ENCODE data around the gene TTLL11. TPM values are rescaled to one million over a fixed set of nuclear protein-coding genes. Genes with fewer than 3 reads are reported as not detected.

TTLL11 gene
- total RNA-seq, 4 donors from 2014 or later = 7.2 to 12.1 (median 9.9) TPM

DNA sequence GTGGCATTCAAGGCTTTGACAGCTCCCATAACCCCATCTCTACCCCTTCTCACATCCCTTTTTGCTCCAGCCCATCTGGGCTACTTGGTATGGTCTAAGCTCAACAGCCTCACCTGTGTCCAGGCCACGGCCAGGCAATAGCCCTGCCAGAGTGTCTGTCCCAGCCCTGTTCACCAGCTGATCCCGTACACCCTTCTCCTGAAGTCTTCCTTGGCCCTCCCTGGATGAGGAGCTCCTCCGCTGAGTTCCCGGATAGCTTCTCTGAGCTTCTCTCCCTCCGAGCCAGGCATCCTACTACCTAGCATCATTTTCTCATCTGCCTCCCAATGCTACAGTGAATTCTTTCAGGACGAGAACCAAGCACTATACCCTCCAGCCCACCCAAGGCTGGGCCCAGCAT, 233.5 kb downstream of the TTLL11 start:
- no peaks in the 10 kb centered on the region for H3K4me1 ChIP-seq
- no peaks in the 10 kb centered on the region for H3K9me3 ChIP-seq
- H3K27ac ChIP-seq = no peak overlapping the region

DNA sequence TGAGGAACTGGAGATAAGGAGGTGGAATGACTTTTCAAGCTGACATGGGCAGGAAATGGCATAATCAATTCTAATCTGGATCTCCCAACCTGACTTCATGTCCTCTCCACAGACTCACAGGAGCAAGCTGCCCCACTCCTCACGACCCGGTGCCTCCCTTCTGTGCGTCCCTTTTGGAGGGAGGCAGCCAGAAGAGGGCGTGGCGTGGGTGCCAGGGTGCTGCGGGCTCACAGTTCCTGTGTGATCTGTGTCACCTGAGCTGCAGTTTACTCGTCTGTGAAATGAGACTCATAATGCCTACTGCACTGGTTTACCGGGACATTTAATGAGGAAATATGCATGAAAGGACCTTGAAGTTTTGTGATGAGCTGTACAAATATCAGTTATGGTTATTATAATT, 234.3 kb downstream of the TTLL11 start:
- H3K4me1 ChIP-seq = no peaks in the 10 kb centered on the region
- 70% methylated on average over 8 of the region's 8 CpGs for WGBS
- no peaks in the 10 kb centered on the region for H3K36me3 ChIP-seq
- DNase-seq (ENCODE audit: low spot score in 2 of 2) = no peak
- H3K4me3 ChIP-seq = no peak overlapping the region
- H3K27me3 ChIP-seq = no peaks in the 10 kb centered on the region
- H3K9me3 ChIP-seq = no peaks in the 10 kb centered on the region
- H3K27ac ChIP-seq = no peak overlapping the region
- TF ChIP-seq POLR2AphosphoS5 (IDR thresholded peaks at IDR 0.05) (no peak), POLR2A (IDR thresholded peaks at IDR 0.05) (no peak), CTCF (IDR thresholded peaks at IDR 0.05) (no peak), EP300 (IDR thresholded peaks at IDR 0.05) (no peak)

More for the DNA sequence above, 233.5 kb downstream of the TTLL11 start:
- no peak for TF ChIP-seq CTCF (IDR thresholded peaks at IDR 0.05)
- no peak for TF ChIP-seq POLR2AphosphoS5 (IDR thresholded peaks at IDR 0.05)
- no peak for TF ChIP-seq POLR2A (IDR thresholded peaks at IDR 0.05)
- TF ChIP-seq EP300 (IDR thresholded peaks at IDR 0.05) = no peak
- no peak overlapping the region for H3K4me3 ChIP-seq
- no peaks in the 10 kb centered on the region for H3K36me3 ChIP-seq
- no peaks in the 10 kb centered on the region for H3K27me3 ChIP-seq
- 86% methylated on average over 6 of the region's 6 CpGs for WGBS
- no peak for DNase-seq (ENCODE audit: low spot score in 2 of 2)

DNA sequence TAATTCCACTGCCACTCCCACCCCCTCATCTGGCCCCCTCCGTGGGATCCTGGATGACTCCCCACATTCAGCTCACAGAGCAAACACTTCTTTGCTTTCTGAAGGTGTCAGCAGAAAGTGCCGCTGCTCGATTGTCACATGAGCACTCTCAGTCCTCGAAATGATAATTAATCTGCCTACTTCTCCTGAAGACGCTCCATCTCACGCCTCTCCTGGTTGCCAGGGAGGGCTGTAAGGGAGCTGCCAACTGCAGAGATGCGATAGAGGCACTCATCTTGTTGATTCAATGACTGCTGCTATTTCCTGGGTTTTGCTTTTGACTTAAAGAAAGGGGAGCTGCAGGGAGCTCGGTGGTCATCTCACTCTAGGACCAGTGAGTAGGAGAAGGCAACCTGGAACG, 235.2 kb downstream of the TTLL11 start:
- no peaks in the 10 kb centered on the region for H3K36me3 ChIP-seq
- WGBS = 78% methylated on average over 9 of the region's 9 CpGs
- H3K4me1 ChIP-seq = no peaks in the 10 kb centered on the region
- no peaks in the 10 kb centered on the region for H3K27me3 ChIP-seq
- TF ChIP-seq POLR2A (IDR thresholded peaks at IDR 0.05) (no peak), POLR2AphosphoS5 (IDR thresholded peaks at IDR 0.05) (no peak), CTCF (IDR thresholded peaks at IDR 0.05) (no peak), EP300 (IDR thresholded peaks at IDR 0.05) (no peak)
- DNase-seq (ENCODE audit: low spot score in 2 of 2) = no peak
- no peaks in the 10 kb centered on the region for H3K9me3 ChIP-seq
- no peak overlapping the region for H3K4me3 ChIP-seq
- H3K27ac ChIP-seq = no peak overlapping the region

DNA sequence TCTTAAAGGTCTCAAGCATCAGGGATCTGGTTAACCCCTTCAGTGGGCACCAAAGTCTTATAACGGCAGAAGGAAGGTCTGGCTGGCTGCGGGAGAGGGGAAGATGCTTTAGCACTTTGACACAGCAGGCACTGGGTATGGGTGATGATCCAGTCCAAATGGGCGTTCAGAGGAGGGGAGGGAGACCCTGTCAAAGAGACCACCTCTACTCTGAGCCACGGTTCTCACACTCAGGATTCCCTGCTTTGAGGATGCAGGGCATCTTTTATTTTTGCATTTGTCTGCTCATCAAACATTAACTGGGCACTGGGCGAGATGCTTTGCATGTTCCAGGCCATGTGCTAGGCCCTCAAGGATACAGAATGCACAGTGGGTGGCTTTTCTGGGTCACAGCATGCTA, 237.6 kb downstream of the TTLL11 start:
- 80% methylated on average over 5 of the region's 5 CpGs for WGBS
- no peaks in the 10 kb centered on the region for H3K36me3 ChIP-seq
- peaks cover 7% of the 10 kb centered on the region for H3K4me1 ChIP-seq
- H3K27ac ChIP-seq = no peak overlapping the region
- H3K27me3 ChIP-seq = no peaks in the 10 kb centered on the region
- H3K9me3 ChIP-seq = no peaks in the 10 kb centered on the region
- no peak for DNase-seq (ENCODE audit: low spot score in 2 of 2)
- TF ChIP-seq POLR2A (IDR thresholded peaks at IDR 0.05) = no peak
- no peak for TF ChIP-seq POLR2AphosphoS5 (IDR thresholded peaks at IDR 0.05)
- TF ChIP-seq CTCF (IDR thresholded peaks at IDR 0.05) = no peak
- TF ChIP-seq EP300 (IDR thresholded peaks at IDR 0.05) = no peak
- no peak overlapping the region for H3K4me3 ChIP-seq

DNA sequence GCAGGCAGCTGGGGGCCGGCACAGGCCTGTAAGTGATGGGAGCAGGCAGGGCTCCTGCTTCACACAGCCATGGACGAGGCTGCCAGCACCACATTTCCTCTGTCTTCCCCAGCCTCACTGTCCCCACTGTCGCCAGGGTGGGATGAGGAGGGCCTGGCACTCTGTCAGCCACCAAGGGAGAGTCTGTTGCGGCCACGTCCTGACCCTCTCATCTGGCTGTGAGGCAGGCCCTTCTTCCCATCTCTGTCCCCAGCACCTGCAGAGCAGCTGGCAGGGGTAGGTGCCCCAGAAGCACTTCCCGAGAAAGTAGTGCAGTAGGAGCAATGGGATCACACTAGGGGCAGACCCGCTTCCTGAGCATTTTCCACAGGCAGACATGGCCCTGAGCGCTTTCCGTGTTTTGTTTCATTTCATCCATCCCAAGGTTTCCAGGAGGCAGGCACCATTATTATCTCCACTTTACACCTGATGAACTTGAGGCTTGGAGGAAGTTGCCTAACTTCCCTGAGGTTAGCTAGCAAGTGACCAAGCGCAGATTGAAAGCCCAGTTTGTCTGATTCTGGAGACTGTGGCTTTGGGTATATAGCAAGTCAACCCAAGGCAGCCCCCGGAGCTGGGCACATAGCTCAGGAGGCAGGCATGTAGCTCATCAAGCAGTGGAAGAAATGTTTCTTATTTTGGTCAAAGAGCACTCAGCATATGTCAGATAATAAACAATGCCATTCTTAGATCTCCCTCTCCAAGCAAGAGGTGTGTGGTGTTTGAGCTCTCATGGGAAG, 239.3 kb downstream of the TTLL11 start:
- Histone ChIP-seq H3K27ac (no peak overlapping the region), H3K36me3 (no peaks in the 10 kb centered on the region), H3K4me3 (no peak overlapping the region), H3K27me3 (no peaks in the 10 kb centered on the region), H3K9me3 (no peaks in the 10 kb centered on the region), H3K4me1 (peaks cover 7% of the 10 kb centered on the region)
- TF ChIP-seq EP300 (IDR thresholded peaks at IDR 0.05) = no peak
- no peak for TF ChIP-seq POLR2AphosphoS5 (IDR thresholded peaks at IDR 0.05)
- no peak for TF ChIP-seq CTCF (IDR thresholded peaks at IDR 0.05)
- no peak for TF ChIP-seq POLR2A (IDR thresholded peaks at IDR 0.05)
- DNase-seq (ENCODE audit: low spot score in 2 of 2) = no peak
- 91% methylated on average over 10 of the region's 11 CpGs for WGBS

Data from suprapubic skin (tissue), 4 donors.